ENCODE data around the gene SPSB3. TPM values are rescaled to one million over a fixed set of nuclear protein-coding genes. Genes with fewer than 3 reads are reported as not detected.

The SPSB3 gene
- total and polyA plus RNA-seq, 2 of the 13 experiments (the other 11 are each of a cell fraction or from before 2014, with no cell fraction given) = 13.2 to 21.9 TPM

GRCh38 chr16:1773703-1774447 is 8.5 kb downstream of the SPSB3 start (continued):
- TF ChIP-seq CTCF (CRISPR knock-in tag; IDR thresholded peaks at IDR 0.05) (peak; percentile 27), ZNF576 (CRISPR knock-in tag; IDR thresholded peaks at IDR 0.05) (peak; percentile 49; the same call in 1 of the 2 replicates), TRIM24 (CRISPR knock-in tag; IDR thresholded peaks at IDR 0.05) (0 out of 2 replicates have a peak, but pooled peaks have one; percentile 53), MTA1 (CRISPR knock-in tag; IDR thresholded peaks at IDR 0.05; ENCODE audit: borderline replicate concordance) (peak; percentile 16; the same call in 1 of the 2 replicates), USF2 (IDR thresholded peaks at IDR 0.05; ENCODE audit: low read depth, low read length) (no peak), USF2 (CRISPR knock-in tag; IDR thresholded peaks at IDR 0.05; ENCODE audit: borderline replicate concordance) (0 out of 2 replicates have a peak, but pooled peaks have one; percentile 11), GLI4 (CRISPR knock-in tag; IDR thresholded peaks at IDR 0.05; ENCODE audit: borderline replicate concordance) (no peak), ZNF713 (CRISPR knock-in tag; IDR thresholded peaks at IDR 0.05) (no peak), NFKB2 (CRISPR knock-in tag; IDR thresholded peaks at IDR 0.05; ENCODE audit: borderline replicate concordance) (0 out of 2 replicates have a peak, but pooled peaks have one; percentile 3), FIP1L1 (IDR thresholded peaks at IDR 0.05; ENCODE audit: borderline replicate concordance, insufficient read depth, low read depth, low read length) (no peak), SP5 (CRISPR knock-in tag; IDR thresholded peaks at IDR 0.05; ENCODE audit: borderline replicate concordance, low read depth) (no peak), ATF7 (IDR thresholded peaks at IDR 0.05) (no peak), ATF7 (CRISPR knock-in tag; IDR thresholded peaks at IDR 0.05) (no peak), KDM2A (CRISPR knock-in tag; IDR thresholded peaks at IDR 0.05; ENCODE audit: borderline replicate concordance, low read depth) (peak; percentile 29; the same call in 1 of the 2 replicates), ZNF879 (CRISPR knock-in tag; IDR thresholded peaks at IDR 0.05) (0 out of 2 replicates have a peak, but pooled peaks have one; percentile 0), NCOA1 (CRISPR knock-in tag; IDR thresholded peaks at IDR 0.05) (0 out of 2 replicates have a peak, but pooled peaks have one; percentile 9), ZNF776 (CRISPR knock-in tag; IDR thresholded peaks at IDR 0.05) (peak; percentile 42), AGO2 (optimal IDR thresholded peaks at IDR 0.05; ENCODE audit: low read depth, low read length) (peak; percentile 7), SPEN (CRISPR knock-in tag; IDR thresholded peaks at IDR 0.05; ENCODE audit: low read depth) (0 out of 2 replicates have a peak, but pooled peaks have one; percentile 12), ZNF230 (CRISPR knock-in tag; IDR thresholded peaks at IDR 0.05) (peak; percentile 81; the same call in 1 of the 2 replicates), ZNF598 (CRISPR knock-in tag; IDR thresholded peaks at IDR 0.05; ENCODE audit: borderline replicate concordance) (peak; percentile 54; the same call in 1 of the 2 replicates), KMT2A (CRISPR knock-in tag; IDR thresholded peaks at IDR 0.05) (peak; percentile 30; the same call in 1 of the 2 replicates), NFKBIZ (CRISPR knock-in tag; IDR thresholded peaks at IDR 0.05) (0 out of 2 replicates have a peak, but pooled peaks have one; percentile 9), FOXP4 (CRISPR knock-in tag; IDR thresholded peaks at IDR 0.05) (no peak; the same call in 1 of the 2 replicates)

Data from HepG2 (cell line).